Muscle layer of colon (tissue), 2 donors: ENCODE results near the gene FAM114A1.
"Not testable (repeated sequence)": the region's sequence is repeated elsewhere in the genome, so short reads cannot be mapped to it uniquely, and the experiment has no call there.

ENCODE experiments used
- H3K27ac ChIP-seq: one replicate; pipeline ENCODE4 v1.7.0; 2013; ENCODE audit warnings: low read depth, mild to moderate bottlenecking, low read length, moderate library complexity
- H3K27me3 ChIP-seq, 2 donors: one replicate each; pipeline ENCODE4 v1.7.0; 2013; ENCODE audit warnings: low read length in 2 of 2, mild to moderate bottlenecking in 2 of 2; ENCODE audit not compliant: insufficient read depth in 2 of 2, control insufficient read depth in 1 of 2
- H3K36me3 ChIP-seq: one replicate; pipeline ENCODE4 v1.7.0; 2013; ENCODE audit warnings: mild to moderate bottlenecking, low read length; ENCODE audit not compliant: insufficient read depth
- H3K4me1 ChIP-seq: one replicate; pipeline ENCODE4 v1.7.0; 2013; ENCODE audit warnings: mild to moderate bottlenecking, low read length; ENCODE audit not compliant: insufficient read depth
- H3K4me3 ChIP-seq, 2 donors: one replicate each; pipeline ENCODE4 v1.7.0; 2013; ENCODE audit warnings: low read length in 2 of 2, low read depth in 1 of 2, mild to moderate bottlenecking in 1 of 2, moderate library complexity in 1 of 2
- H3K9ac ChIP-seq: one replicate; pipeline ENCODE4 v1.7.0; 2013; ENCODE audit warnings: low read length
- H3K9me3 ChIP-seq: one replicate; pipeline ENCODE4 v1.7.0; 2013; ENCODE audit warnings: mild to moderate bottlenecking, low read length
- donor health status: abdominal sarcoma.
- donor health status: Adenocarcinoma of cecum.

Gene FAM114A1

DNA sequence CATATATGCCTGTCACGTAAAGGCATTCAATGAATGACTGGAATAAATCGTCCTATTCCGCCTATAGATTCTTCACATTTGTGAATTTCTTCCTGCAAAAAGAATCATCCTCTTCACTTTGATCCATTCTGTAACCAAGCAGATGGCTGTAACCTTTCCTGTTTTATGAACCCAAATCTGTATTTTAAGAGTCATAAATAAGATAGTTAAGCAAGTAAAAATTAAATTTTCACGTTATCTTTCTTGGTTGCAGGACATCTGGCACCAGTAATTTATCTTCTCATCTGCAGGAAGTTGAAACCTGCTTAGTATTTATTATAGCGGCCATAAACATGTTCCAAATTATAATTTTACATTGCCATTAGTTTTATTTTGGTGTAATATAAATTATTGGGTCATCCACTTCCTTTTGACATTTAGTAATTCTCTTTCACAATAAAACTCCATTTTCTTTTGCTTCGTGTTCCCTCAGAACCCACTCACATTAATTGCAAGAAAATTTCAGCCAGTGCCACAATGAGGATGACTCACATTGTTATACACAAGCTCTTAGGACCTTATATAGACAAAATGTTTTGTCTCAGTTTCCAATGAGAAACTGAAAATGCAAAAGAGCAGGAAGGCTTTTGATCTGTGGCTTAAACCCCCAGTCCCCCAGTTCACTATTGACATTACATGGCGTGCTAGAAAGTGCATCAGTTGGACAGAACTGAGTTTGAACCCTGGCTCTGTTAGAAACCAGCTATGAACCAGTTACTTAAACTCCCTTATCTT is 113.5 kb downstream of the FAM114A1 start:
- Histone ChIP-seq H3K4me3 (no peak overlapping the region), H3K4me1 (peaks cover 9% of the 10 kb centered on the region), H3K27me3 (no peaks in the 10 kb centered on the region), H3K9ac (no peak overlapping the region), H3K36me3 (no peaks in the 10 kb centered on the region), H3K27ac (no peak overlapping the region), H3K9me3 (no peaks in the 10 kb centered on the region)

DNA sequence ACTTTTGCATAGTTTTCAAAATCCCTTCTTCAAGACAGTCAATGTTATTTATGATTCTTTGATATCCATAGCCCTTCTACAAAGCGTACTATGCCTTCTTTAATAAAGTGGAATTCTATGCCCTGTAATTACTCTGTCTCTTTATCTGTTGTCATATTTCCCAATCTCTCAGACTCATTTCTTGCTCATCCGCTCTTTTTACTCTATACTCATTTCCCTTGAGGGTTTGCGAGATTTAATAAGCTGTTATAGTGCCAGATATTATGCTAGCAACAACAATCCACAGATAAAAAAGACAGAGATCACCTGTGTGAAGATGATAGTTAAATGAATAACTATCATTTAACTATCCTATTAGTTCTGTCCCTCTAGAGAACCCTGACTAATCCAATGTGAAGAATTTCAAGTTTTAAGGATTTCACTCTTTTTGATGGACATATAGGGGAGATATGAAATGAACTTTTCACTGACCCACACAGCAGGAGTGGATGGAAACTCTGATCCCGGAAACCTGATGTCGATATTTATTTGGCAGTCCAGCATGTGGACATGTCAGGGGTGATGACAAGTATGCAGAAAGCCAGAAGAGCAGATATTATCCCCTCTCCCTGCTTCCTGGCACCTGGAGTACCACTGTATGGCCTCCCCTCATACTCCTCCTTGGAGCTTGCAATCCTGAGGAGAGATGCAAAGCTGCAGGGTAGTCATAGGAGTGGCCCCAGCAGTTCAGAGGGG is 114.9 kb downstream of the FAM114A1 start:
- H3K9ac ChIP-seq, result no peak overlapping the region
- H3K9me3 ChIP-seq, result no peaks in the 10 kb centered on the region
- H3K4me1 ChIP-seq, result peaks cover 9% of the 10 kb centered on the region
- no peaks in the 10 kb centered on the region for H3K27me3 ChIP-seq
- no peaks in the 10 kb centered on the region for H3K36me3 ChIP-seq
- no peak overlapping the region for H3K27ac ChIP-seq
- H3K4me3 ChIP-seq, result no peak overlapping the region

DNA sequence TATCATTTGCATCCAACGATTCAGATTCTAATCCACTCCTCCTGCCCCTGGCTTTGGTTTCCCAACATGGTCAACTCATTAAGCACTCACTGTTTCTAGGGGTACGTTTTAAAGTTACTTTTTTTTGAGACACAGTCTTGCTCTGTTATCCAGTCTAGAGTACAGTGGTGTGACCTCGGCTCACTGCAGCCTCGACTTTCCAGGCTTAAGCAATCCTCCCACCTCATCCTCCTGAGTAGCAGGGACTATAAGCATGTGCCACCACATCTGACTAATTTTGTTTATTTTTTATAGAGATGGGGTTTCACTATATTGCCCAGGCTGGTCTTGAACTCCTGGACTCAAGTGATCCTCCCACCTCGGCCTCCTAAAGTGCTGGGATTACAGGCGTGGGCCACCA is 115.7 kb downstream of the FAM114A1 start:
- no peak overlapping the region for H3K4me3 ChIP-seq
- no peaks in the 10 kb centered on the region for H3K9me3 ChIP-seq
- H3K9ac ChIP-seq, result no peak overlapping the region
- no peaks in the 10 kb centered on the region for H3K36me3 ChIP-seq
- H3K27ac ChIP-seq, result no peak overlapping the region
- peaks cover 9% of the 10 kb centered on the region for H3K4me1 ChIP-seq
- H3K27me3 ChIP-seq, result no peaks in the 10 kb centered on the region

DNA sequence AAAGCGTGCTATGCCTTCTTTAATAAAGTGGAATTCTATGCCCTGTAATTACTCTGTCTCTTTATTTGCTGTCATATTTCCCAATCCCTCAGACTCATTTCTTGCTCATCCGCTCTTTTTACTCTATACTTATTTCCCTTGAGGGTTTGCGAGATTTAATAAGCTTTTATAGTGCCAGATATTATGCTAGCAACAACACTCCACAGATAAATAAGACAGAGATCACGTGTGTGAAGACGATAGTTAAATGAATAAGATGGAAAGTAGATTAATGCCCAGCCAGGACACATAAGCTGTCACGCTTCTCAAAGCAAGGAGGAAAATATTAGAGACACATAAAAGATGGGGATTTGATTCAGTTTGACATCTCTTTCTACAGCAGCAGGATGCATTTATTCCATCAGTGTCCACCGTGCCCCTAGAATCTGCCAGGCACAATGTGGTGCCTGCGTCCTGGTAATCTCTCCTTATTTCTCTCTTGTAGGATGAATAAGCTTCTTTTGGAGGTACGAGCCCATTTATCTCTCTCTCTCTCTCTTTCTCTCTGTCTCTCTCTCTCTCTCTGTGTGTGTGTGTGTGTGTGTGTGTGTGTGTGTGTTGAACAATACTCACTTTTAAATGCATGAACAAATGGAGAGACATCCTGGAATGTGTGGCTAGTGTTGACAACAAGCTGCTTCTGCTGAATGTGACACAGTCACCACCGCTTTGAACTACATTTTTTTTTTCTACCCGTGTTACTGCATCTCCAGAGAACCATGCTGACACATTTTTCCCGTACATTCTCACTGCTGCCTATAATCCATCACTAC is 116.4 kb downstream of the FAM114A1 start:
- Histone ChIP-seq H3K4me3 (no peak overlapping the region), H3K36me3 (no peaks in the 10 kb centered on the region), H3K9me3 (no peaks in the 10 kb centered on the region), H3K9ac (no peak overlapping the region), H3K27me3 (no peaks in the 10 kb centered on the region), H3K27ac (no peak overlapping the region), H3K4me1 (peaks cover 9% of the 10 kb centered on the region)

DNA sequence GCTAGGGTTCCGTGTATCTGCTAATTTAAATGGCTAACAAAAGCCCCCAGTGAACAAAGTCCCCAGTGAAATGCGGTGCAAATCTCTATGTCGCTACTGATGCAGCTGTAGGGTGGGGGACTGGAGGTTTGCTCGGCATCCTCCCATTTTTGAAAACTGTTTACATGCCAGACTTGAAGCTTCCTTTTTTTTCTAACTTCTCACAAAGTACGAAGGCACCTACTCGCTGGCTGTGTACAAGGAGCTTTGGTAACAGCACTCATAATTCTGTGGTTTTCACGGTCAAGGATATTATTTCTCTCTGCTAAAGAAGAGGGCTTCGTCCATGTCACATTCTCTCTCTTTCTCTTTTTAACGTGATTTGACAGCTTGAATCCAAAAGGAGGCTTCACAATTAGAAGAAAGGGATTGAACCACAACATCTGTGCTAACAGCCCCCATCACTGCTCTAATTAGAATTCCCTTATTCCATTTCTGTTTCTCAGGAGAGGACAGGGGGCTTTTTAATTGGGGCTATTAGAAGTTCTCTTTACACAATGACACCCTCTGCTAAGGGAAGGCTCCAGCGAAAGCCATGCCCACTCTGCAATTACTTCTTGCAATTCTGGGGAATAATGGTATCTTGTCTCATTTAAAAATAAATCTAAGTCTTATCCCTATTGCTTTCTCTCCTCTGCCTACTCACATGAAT is 117.9 kb downstream of the FAM114A1 start:
- H3K36me3 ChIP-seq, result no peaks in the 10 kb centered on the region
- peaks cover 9% of the 10 kb centered on the region for H3K4me1 ChIP-seq
- H3K9me3 ChIP-seq, result no peaks in the 10 kb centered on the region
- H3K27me3 ChIP-seq, result no peaks in the 10 kb centered on the region
- H3K9ac ChIP-seq, result no peak overlapping the region
- H3K27ac ChIP-seq, result no peak overlapping the region
- no peak overlapping the region for H3K4me3 ChIP-seq

- no peak overlapping the region for H3K4me3 ChIP-seq
- H3K36me3 ChIP-seq, result no peaks in the 10 kb centered on the region
- H3K4me1 ChIP-seq, result peaks cover 9% of the 10 kb centered on the region
- H3K27ac ChIP-seq, result no peak overlapping the region
- H3K9ac ChIP-seq, result no peak overlapping the region
- H3K9me3 ChIP-seq, result no peaks in the 10 kb centered on the region
- no peaks in the 10 kb centered on the region for H3K27me3 ChIP-seq
Observed at GRCh38 chr4:38987491-38987890, 119.9 kb downstream of the FAM114A1 start.

GRCh38 chr4:38988353-38988752 is 120.7 kb downstream of the FAM114A1 start:
- not testable (repeated sequence) for H3K36me3 ChIP-seq, H3K4me3 ChIP-seq, H3K27ac ChIP-seq, H3K9me3 ChIP-seq, H3K9ac ChIP-seq, H3K27me3 ChIP-seq, H3K4me1 ChIP-seq

DNA sequence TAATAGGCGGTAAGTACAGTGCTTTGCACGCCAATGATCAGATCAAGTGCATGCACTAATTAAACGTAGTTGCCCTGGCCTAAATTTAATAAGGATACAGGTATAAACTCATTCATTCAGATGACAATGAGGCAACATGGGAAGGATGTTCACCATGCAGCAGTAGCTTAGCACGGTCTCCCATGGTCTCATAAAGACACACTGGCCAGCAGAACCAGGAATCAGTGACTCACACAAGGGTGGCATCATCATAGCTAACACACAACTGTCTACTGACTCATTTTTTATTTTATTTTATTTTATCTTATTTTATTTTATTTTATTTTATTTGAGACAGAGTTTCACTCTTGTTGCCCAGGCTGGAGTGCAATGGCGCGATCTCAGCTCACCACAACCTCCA is 121.9 kb downstream of the FAM114A1 start:
- Histone ChIP-seq H3K9me3 (no peaks in the 10 kb centered on the region), H3K4me1 (peaks cover 5% of the 10 kb centered on the region), H3K4me3 (no peak overlapping the region), H3K27me3 (no peaks in the 10 kb centered on the region), H3K27ac (no peak overlapping the region), H3K9ac (no peak overlapping the region), H3K36me3 (no peaks in the 10 kb centered on the region)

DNA sequence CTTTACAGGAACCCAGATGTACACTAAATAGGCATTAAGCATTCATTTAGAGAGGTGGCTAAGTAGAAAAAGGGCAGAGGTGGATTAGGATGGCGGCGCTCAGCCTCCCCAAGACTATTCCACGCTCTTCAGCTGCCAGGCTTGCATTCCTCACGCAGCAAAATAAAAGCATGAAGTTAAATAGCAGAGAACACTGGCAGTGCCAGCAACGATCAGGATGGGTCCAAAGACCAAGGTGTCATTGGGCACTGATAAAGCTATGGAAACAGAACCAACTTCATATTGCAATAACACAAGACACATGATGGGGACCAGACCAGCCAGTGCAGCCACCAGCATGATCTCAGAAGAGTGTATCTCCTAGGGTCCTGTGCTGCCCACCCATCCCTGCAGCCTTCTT is 122.6 kb downstream of the FAM114A1 start:
- H3K9ac ChIP-seq, result no peak overlapping the region
- H3K27ac ChIP-seq, result no peak overlapping the region
- H3K4me3 ChIP-seq, result no peak overlapping the region
- H3K9me3 ChIP-seq, result no peaks in the 10 kb centered on the region
- H3K27me3 ChIP-seq, result no peaks in the 10 kb centered on the region
- no peaks in the 10 kb centered on the region for H3K36me3 ChIP-seq
- no peaks in the 10 kb centered on the region for H3K4me1 ChIP-seq

GRCh38 chr4:38993683-38994082 is 126.1 kb downstream of the FAM114A1 start:
- no peaks in the 10 kb centered on the region for H3K27me3 ChIP-seq
- no peak overlapping the region for H3K9ac ChIP-seq
- H3K36me3 ChIP-seq, result no peaks in the 10 kb centered on the region
- H3K9me3 ChIP-seq, result no peaks in the 10 kb centered on the region
- H3K27ac ChIP-seq, result no peak overlapping the region
- no peaks in the 10 kb centered on the region for H3K4me1 ChIP-seq
- no peak overlapping the region for H3K4me3 ChIP-seq

GRCh38 chr4:38994135-38994534 is 126.5 kb downstream of the FAM114A1 start:
- Histone ChIP-seq H3K4me1 (no peaks in the 10 kb centered on the region), H3K9me3 (no peaks in the 10 kb centered on the region), H3K9ac (no peak overlapping the region), H3K36me3 (no peaks in the 10 kb centered on the region), H3K27me3 (no peaks in the 10 kb centered on the region), H3K4me3 (no peak overlapping the region), H3K27ac (no peak overlapping the region)
